Neural cell (in vitro differentiated cells): ENCODE data around the gene DCTN3. TPM values are rescaled to one million over a fixed set of nuclear protein-coding genes. Genes with fewer than 3 reads are reported as not detected.

Source experiments
- H2AFZ ChIP-seq: fragments of 200-600, 300-800 bp; sonication (generic), shearing (Covaris generic); 2 replicates; pipeline ENCODE4 v1.6.0; 2014; ENCODE audit warnings: low read depth, mild to moderate bottlenecking, antibody characterized with exemption, low read length, moderate library complexity
- H3F3A ChIP-seq: fragments of 200-600 bp; shearing (Covaris generic); 2 replicates; pipeline ENCODE4 v1.6.1; 2016; ENCODE audit warnings: mild to moderate bottlenecking, moderate library complexity, mixed read lengths, antibody characterized with exemption, low read length; ENCODE audit not compliant: insufficient read depth, poor library complexity, severe bottlenecking
- H3K27ac ChIP-seq: fragments of 200-600, 300-800 bp; sonication (generic), shearing (Covaris generic); 2 replicates; pipeline ENCODE4 v1.5.1; 2014; ENCODE audit warnings: mild to moderate bottlenecking, low read length, moderate library complexity
- H3K27me3 ChIP-seq: fragments of 300-800, 200-600 bp; sonication (generic), shearing (Covaris generic); 2 replicates; pipeline ENCODE4 v1.6.0; 2014; ENCODE audit warnings: mild to moderate bottlenecking, low read depth, low read length, moderate library complexity; ENCODE audit not compliant: insufficient read depth
- H3K36me3 ChIP-seq: fragments of 300-800, 200-600 bp; sonication (generic), shearing (Covaris generic); 2 replicates; pipeline ENCODE4 v1.5.1; 2014; ENCODE audit warnings: mild to moderate bottlenecking, antibody characterized with exemption, low read length, moderate library complexity; ENCODE audit not compliant: insufficient read depth
- H3K4me2 ChIP-seq: fragments of 300-800, 200-600 bp; sonication (generic), shearing (Covaris generic); 2 replicates; pipeline ENCODE4 v1.6.0; 2014; ENCODE audit warnings: mild to moderate bottlenecking, low read length
- H3K4me3 ChIP-seq: fragments of 300-800, 200-600 bp; sonication (generic), shearing (Covaris generic); 2 replicates; pipeline ENCODE4 v1.5.1; 2014; ENCODE audit warnings: mild to moderate bottlenecking, low read length, moderate library complexity
- H3K79me2 ChIP-seq: fragments of 200-600 bp; shearing (Covaris generic); replicated peaks from 2 replicates; pipeline ENCODE4 v1.6.0; 2014; ENCODE audit warnings: mild to moderate bottlenecking, low read length, moderate library complexity; ENCODE audit not compliant: insufficient read depth
- H3K9ac ChIP-seq: fragments of 300-800, 200-600 bp; sonication (generic), shearing (Covaris generic); 2 replicates; pipeline ENCODE4 v1.6.1; 2016; ENCODE audit warnings: mild to moderate bottlenecking, low read length, mixed read lengths
- H3K9me2 ChIP-seq: fragments of 200-600 bp; shearing (Covaris generic); 2 replicates; pipeline ENCODE4 v1.6.1; 2016; ENCODE audit warnings: mild to moderate bottlenecking, low read length, mixed read lengths; ENCODE audit not compliant: insufficient read depth
- H3K9me3 ChIP-seq: fragments of 200-600, 300-800 bp; sonication (generic), shearing (Covaris generic); 2 replicates; pipeline ENCODE4 v1.6.1; 2016; ENCODE audit warnings: mild to moderate bottlenecking, mixed run types, low read length, moderate library complexity, mixed read lengths
- H4K20me1 ChIP-seq: fragments of 200-600 bp; shearing (Covaris generic); 2 replicates; pipeline ENCODE4 v1.6.1; 2016; ENCODE audit warnings: mild to moderate bottlenecking, mixed run types; ENCODE audit not compliant: insufficient read depth
- CTCF ChIP-seq: fragments of 450-650 bp; IDR thresholded peaks from 2 replicates; pipeline ENCODE4 v1.5.1; 2014; ENCODE audit warnings: antibody characterized with exemption, mild to moderate bottlenecking, moderate library complexity; ENCODE audit not compliant: poor library complexity, severe bottlenecking
- EP300 ChIP-seq: fragments of 450-650 bp; conservative IDR thresholded peaks from 2 replicates; pipeline ENCODE4 v1.6.1; 2014; ENCODE audit warnings: antibody characterized with exemption, mild to moderate bottlenecking, moderate library complexity; ENCODE audit not compliant: poor library complexity, severe bottlenecking
- EZH2 ChIP-seq: fragments of 200-600, 300-800 bp; shearing (Covaris generic), sonication (generic); IDR thresholded peaks from 2 replicates; pipeline ENCODE4 v1.6.1; 2014; ENCODE audit warnings: antibody characterized with exemption, low read length, borderline replicate concordance, mild to moderate bottlenecking; ENCODE audit not compliant: insufficient read depth, poor library complexity, severe bottlenecking
- MXI1 ChIP-seq: fragments of 450-650 bp; conservative IDR thresholded peaks from 2 replicates; pipeline ENCODE4 v1.6.1; 2014; ENCODE audit warnings: antibody characterized with exemption, mild to moderate bottlenecking; ENCODE audit not compliant: poor library complexity, severe bottlenecking
- POLR2AphosphoS5 ChIP-seq: IDR thresholded peaks from 2 replicates; pipeline ENCODE4 v1.6.1; 2012
- RAD21 ChIP-seq: fragments of 450-650 bp; conservative IDR thresholded peaks from 2 replicates; pipeline ENCODE4 v1.6.1; 2014; ENCODE audit warnings: antibody characterized with exemption, mild to moderate bottlenecking, moderate library complexity
- REST ChIP-seq: IDR thresholded peaks from 2 replicates; pipeline ENCODE4 v1.6.1; 2012; ENCODE audit warnings: borderline replicate concordance
- SMC3 ChIP-seq: fragments of 450-650 bp; conservative IDR thresholded peaks from 2 replicates; pipeline ENCODE4 v1.6.1; 2014; ENCODE audit warnings: antibody characterized with exemption, mild to moderate bottlenecking, moderate library complexity; ENCODE audit not compliant: poor library complexity
- TAF1 ChIP-seq: IDR thresholded peaks from 2 replicates; pipeline ENCODE4 v1.6.1; 2012; ENCODE audit warnings: low read depth
- polyA plus RNA-seq: library from polyadenylated mRNA; depleted of rRNA; stranded (reverse); fragments of >200 nt; gene quantifications from 2 replicates; pipeline ENCODE4 v1.2.3, GENCODE V29; 2014

Gene DCTN3
- polyA plus RNA-seq, 1 donor from 2014 or later: 380 TPM

GRCh38 chr9:34663303-34663605, 43.0 kb upstream of the DCTN3 start:
- TF ChIP-seq REST (no peak), TAF1 (no peak)
- Histone ChIP-seq H3F3A (no peaks in the 10 kb centered on the region), H3K36me3 (no peaks in the 10 kb centered on the region), H3K4me2 (no peak overlapping the region), H3K9me2 (no peaks in the 10 kb centered on the region), H3K4me3 (no peak overlapping the region), H3K27ac (no peak overlapping the region), H2AFZ (no peak overlapping the region), H3K9ac (no peak overlapping the region), H3K79me2 (no peaks in the 10 kb centered on the region), H3K9me3 (no peaks in the 10 kb centered on the region), H4K20me1 (no peaks in the 10 kb centered on the region), H3K27me3 (no peaks in the 10 kb centered on the region)

GRCh38 chr9:34662526-34663302, 42.4 kb upstream of the DCTN3 start, which contains the start of gene CCL27:
Gene CCL27, minus strand, starts transcription at chr9:34662657. Its CDS starts 24 bp downstream, at chr9:34662633.
- H2AFZ ChIP-seq: no peak within 1 kb of the TSS
- H3K27ac ChIP-seq: no peak within 1 kb of the TSS
- H4K20me1 ChIP-seq: no peaks in the 10 kb centered on the region
- no peaks in the 10 kb centered on the region for H3K9me3 ChIP-seq
- H3K4me2 ChIP-seq: no peak within 1 kb of the TSS
- TF ChIP-seq RAD21: no peak
- TF ChIP-seq TAF1: no peak
- no peak for TF ChIP-seq POLR2AphosphoS5
- no peak within 1 kb of the TSS for H3K4me3 ChIP-seq
- H3K27me3 ChIP-seq: no peaks in the 10 kb centered on the region
- H3K9me2 ChIP-seq: no peaks in the 10 kb centered on the region
- no peak within 1 kb of the TSS for H3K9ac ChIP-seq
- H3K79me2 ChIP-seq: no peaks in the 10 kb centered on the region
- H3F3A ChIP-seq: no peaks in the 10 kb centered on the region
- H3K36me3 ChIP-seq: no peaks in the 10 kb centered on the region

GRCh38 chr9:34659592-34660253, 39.4 kb upstream of the DCTN3 start:
- TF ChIP-seq CTCF: no peak
- no peak for TF ChIP-seq POLR2AphosphoS5
- TF ChIP-seq REST: no peak
- no peak for TF ChIP-seq MXI1
- no peak for TF ChIP-seq SMC3
- no peak for TF ChIP-seq RAD21
- no peak for TF ChIP-seq EP300
- TF ChIP-seq TAF1: no peak
- no peak for TF ChIP-seq EZH2
- H4K20me1 ChIP-seq: no peaks in the 10 kb centered on the region
- no peak overlapping the region for H3K9ac ChIP-seq
- no peaks in the 10 kb centered on the region for H3K79me2 ChIP-seq
- no peaks in the 10 kb centered on the region for H3K9me3 ChIP-seq
- no peak overlapping the region for H3K27ac ChIP-seq
- no peak overlapping the region for H3K4me3 ChIP-seq
- H2AFZ ChIP-seq: no peak overlapping the region
- H3K9me2 ChIP-seq: no peaks in the 10 kb centered on the region
- no peaks in the 10 kb centered on the region for H3K36me3 ChIP-seq
- H3F3A ChIP-seq: no peaks in the 10 kb centered on the region
- no peaks in the 10 kb centered on the region for H3K27me3 ChIP-seq
- H3K4me2 ChIP-seq: no peak overlapping the region
